ENCODE measurements around the gene DAND5. TPM values are rescaled to one million over a fixed set of nuclear protein-coding genes. Genes with fewer than 3 reads are reported as not detected.

DAND5 gene
- total and polyA plus RNA-seq, 2 of the 13 experiments (the other 11 are each of a cell fraction or from before 2014, with no cell fraction given): 0.04 TPM; not detected in 1

- no peak for TF ChIP-seq TOE1 (CRISPR knock-in tag; IDR thresholded peaks at IDR 0.05)
- TF ChIP-seq SP4 (CRISPR knock-in tag; IDR thresholded peaks at IDR 0.05): peak; percentile 81
- TF ChIP-seq TFDP1 (CRISPR knock-in tag; IDR thresholded peaks at IDR 0.05; ENCODE audit: borderline replicate concordance): no peak
- TF ChIP-seq ZFP62 (CRISPR knock-in tag; IDR thresholded peaks at IDR 0.05): no peak
- no peak for TF ChIP-seq HOXA7 (CRISPR knock-in tag; IDR thresholded peaks at IDR 0.05)
- TF ChIP-seq ZNF382 (CRISPR knock-in tag; IDR thresholded peaks at IDR 0.05; ENCODE audit: borderline replicate concordance): no peak
- TF ChIP-seq ZSCAN9 (CRISPR knock-in tag; IDR thresholded peaks at IDR 0.05; ENCODE audit: borderline replicate concordance): no peak; the same call in 1 of the 2 replicates
- TF ChIP-seq ZNF333 (CRISPR knock-in tag; IDR thresholded peaks at IDR 0.05; ENCODE audit: borderline replicate concordance): peak; percentile 33; the same call in 1 of the 2 replicates
- no peak for TF ChIP-seq SKIL (CRISPR knock-in tag; IDR thresholded peaks at IDR 0.05; ENCODE audit: borderline replicate concordance)
- TF ChIP-seq ZNF616 (CRISPR knock-in tag; IDR thresholded peaks at IDR 0.05; ENCODE audit: low read depth): 0 out of 2 replicates have a peak, but pooled peaks have one; percentile 33
- no peak for TF ChIP-seq ZNF672 (CRISPR knock-in tag; IDR thresholded peaks at IDR 0.05)
- no peak for TF ChIP-seq ZNF646 (CRISPR knock-in tag; IDR thresholded peaks at IDR 0.05)
- TF ChIP-seq FOXA3 (CRISPR knock-in tag; IDR thresholded peaks at IDR 0.05): peak; percentile 73
- no peak for TF ChIP-seq ZNF256 (CRISPR knock-in tag; conservative IDR thresholded peaks at IDR 0.05)
- no peak; the same call in 1 of the 2 replicates for TF ChIP-seq SALL2 (CRISPR knock-in tag; IDR thresholded peaks at IDR 0.05)
- no peak for TF ChIP-seq DNMT3B (CRISPR knock-in tag; conservative IDR thresholded peaks at IDR 0.05)
- TF ChIP-seq THAP8 (CRISPR knock-in tag; IDR thresholded peaks at IDR 0.05; ENCODE audit: borderline replicate concordance): no peak
Observed at GRCh38 chr19:12933287-12934072, 35.9 kb upstream of the DAND5 start, which contains the start of gene FARSA (continued).

Data from HepG2 (cell line).